Limb (tissue), 2 donors: ENCODE measurements around the gene TUNAR.

ENCODE experiments used
- DNase-seq, 2 donors: peaks; one replicate each; pipeline ENCODE4 v3.0.0-alpha.2; 2016; ENCODE audit errors: extremely low spot score in 2 of 2

Gene TUNAR

GRCh38 chr14:95872777-95873176 is 3.9 kb upstream of the TUNAR start:
- DNase-seq, result no peak

GRCh38 chr14:95875831-95876760 is 536 bp upstream of the TUNAR start:
- peak in 1 of 2 donors; percentile 73 for DNase-seq

- no peak for DNase-seq
Observed at GRCh38 chr14:95877633-95878032, 1.0 kb downstream of the TUNAR start.

- no peak for DNase-seq
Observed at GRCh38 chr14:95884377-95884776, 7.7 kb downstream of the TUNAR start.

- DNase-seq, result no peak
Observed at GRCh38 chr14:95885278-95885677, 8.6 kb downstream of the TUNAR start.

GRCh38 chr14:95885866-95886265 is 9.2 kb downstream of the TUNAR start:
- DNase-seq, result no peak

- DNase-seq, result no peak
Observed at GRCh38 chr14:95886366-95887056, 9.9 kb downstream of the TUNAR start.

GRCh38 chr14:95887351-95887750 is 10.7 kb downstream of the TUNAR start:
- DNase-seq, result no peak

- DNase-seq, result no peak
Observed at GRCh38 chr14:95889236-95889979, 12.8 kb downstream of the TUNAR start.

- DNase-seq, result no peak
Observed at GRCh38 chr14:95891742-95892141, 15.1 kb downstream of the TUNAR start.

GRCh38 chr14:95892142-95892541 is 15.5 kb downstream of the TUNAR start:
- no peak for DNase-seq

- DNase-seq, result no peak
Observed at GRCh38 chr14:95895720-95896119, 19.1 kb downstream of the TUNAR start.

- DNase-seq, result peak in 1 of 2 donors; percentile 7
Observed at GRCh38 chr14:95896498-95897135, 20.0 kb downstream of the TUNAR start.

- DNase-seq, result no peak
Observed at GRCh38 chr14:95897280-95897679, 20.6 kb downstream of the TUNAR start.

- no peak for DNase-seq
Observed at GRCh38 chr14:95901054-95901453, 24.4 kb downstream of the TUNAR start.

GRCh38 chr14:95902273-95902826 is 25.7 kb downstream of the TUNAR start:
- no peak for DNase-seq

GRCh38 chr14:95903165-95903564 is 26.5 kb downstream of the TUNAR start:
- no peak for DNase-seq

- no peak for DNase-seq
Observed at GRCh38 chr14:95903616-95904107, 27.0 kb downstream of the TUNAR start.

GRCh38 chr14:95906591-95906990 is 30.0 kb downstream of the TUNAR start:
- DNase-seq, result no peak

GRCh38 chr14:95910628-95911027 is 34.0 kb downstream of the TUNAR start:
- DNase-seq, result no peak

GRCh38 chr14:95911456-95911855 is 34.8 kb downstream of the TUNAR start:
- no peak for DNase-seq
